ENCODE results near the gene NKX2-3. TPM values are rescaled to one million over a fixed set of nuclear protein-coding genes. Genes with fewer than 3 reads are reported as not detected.

Gene NKX2-3
- total RNA-seq, 1 donor from 2014 or later, result not detected

DNA sequence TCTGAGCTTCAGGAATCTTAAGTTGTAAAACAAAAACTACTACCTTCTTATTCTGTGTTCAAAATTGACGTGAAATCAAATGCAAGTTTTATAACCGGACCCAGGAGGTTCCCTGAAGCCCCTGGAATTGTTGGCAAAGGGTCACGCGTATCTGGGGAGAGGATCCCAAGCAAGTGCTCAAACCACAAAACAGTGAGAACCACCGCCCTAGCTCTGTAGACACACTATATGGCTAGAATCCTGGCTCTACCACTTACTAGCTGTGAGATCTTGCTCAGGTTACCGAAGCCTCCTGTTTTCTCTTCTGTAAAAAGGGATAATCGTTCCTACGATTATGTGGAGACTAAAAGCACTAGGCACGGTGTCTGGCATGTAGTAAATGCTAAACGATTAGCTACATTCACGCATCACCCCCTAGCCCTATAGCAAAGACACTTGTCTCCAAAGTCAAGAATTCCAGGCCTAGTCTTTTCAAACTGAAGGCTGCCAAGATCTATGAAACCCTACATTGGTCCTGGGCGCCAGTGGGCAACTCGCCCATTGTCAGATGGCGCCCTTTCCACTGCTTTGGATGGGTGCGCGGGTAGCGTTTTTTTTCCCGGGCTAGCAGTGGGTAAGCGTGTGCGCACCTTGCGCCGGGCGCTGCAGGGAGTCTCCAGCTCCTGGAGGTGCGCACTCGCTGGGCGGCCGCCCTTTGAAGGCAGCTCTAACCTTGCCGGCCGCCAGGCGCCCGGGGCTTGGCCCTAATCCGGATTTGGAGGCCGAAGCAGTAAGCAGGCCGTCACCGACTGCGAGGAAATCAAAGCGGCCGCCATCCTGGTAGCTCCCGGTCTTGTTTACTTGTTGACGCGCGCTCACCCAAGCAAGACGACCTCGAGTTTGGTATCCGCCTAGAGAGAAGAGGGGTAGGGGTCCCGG is 11.6 kb upstream of the NKX2-3 start:
- Histone ChIP-seq H3K36me3 (ENCODE audit: insufficient read depth, low read length) (no peaks in the 10 kb centered on the region), H3K27ac (ENCODE audit: low read depth, low read length) (no peak overlapping the region), H3K4me1 (ENCODE audit: insufficient read depth, low read length) (no peaks in the 10 kb centered on the region), H3K79me2 (ENCODE audit: insufficient read depth, low read length) (no peaks in the 10 kb centered on the region), H3K4me2 (ENCODE audit: low read length) (no peak overlapping the region), H3K9me3 (ENCODE audit: insufficient read depth, low read depth, low read length) (peaks cover 3% of the 10 kb centered on the region), H4K20me1 (ENCODE audit: insufficient read depth, low read length) (no peaks in the 10 kb centered on the region), H3K4me3 (ENCODE audit: insufficient read depth, low read depth, low read length) (no peak overlapping the region), H3K9ac (ENCODE audit: low read length) (no peak overlapping the region), H3K27me3 (ENCODE audit: insufficient read depth, low read length) (peaks cover 75% of the 10 kb centered on the region), H2AFZ (ENCODE audit: low read depth, low read length) (no peak overlapping the region)
- Mint-ChIP-seq H3K9me3 (ENCODE audit: unreplicated experiment) (peaks cover 22% of the 10 kb centered on the region), H3K4me3 (ENCODE audit: unreplicated experiment) (no peak overlapping the region), H3K27ac (ENCODE audit: unreplicated experiment) (peak overlapping the region; percentile 34), H3K4me1 (ENCODE audit: low read depth, unreplicated experiment) (no peaks in the 10 kb centered on the region), H3K36me3 (ENCODE audit: low read depth, unreplicated experiment) (no peaks in the 10 kb centered on the region), H3K27me3 (ENCODE audit: low read depth, unreplicated experiment) (peaks cover 90% of the 10 kb centered on the region)
- FAIRE-seq (no peak), DNase-seq (ENCODE audit: low read depth) (no peak)
- TF ChIP-seq, protein P1, sequence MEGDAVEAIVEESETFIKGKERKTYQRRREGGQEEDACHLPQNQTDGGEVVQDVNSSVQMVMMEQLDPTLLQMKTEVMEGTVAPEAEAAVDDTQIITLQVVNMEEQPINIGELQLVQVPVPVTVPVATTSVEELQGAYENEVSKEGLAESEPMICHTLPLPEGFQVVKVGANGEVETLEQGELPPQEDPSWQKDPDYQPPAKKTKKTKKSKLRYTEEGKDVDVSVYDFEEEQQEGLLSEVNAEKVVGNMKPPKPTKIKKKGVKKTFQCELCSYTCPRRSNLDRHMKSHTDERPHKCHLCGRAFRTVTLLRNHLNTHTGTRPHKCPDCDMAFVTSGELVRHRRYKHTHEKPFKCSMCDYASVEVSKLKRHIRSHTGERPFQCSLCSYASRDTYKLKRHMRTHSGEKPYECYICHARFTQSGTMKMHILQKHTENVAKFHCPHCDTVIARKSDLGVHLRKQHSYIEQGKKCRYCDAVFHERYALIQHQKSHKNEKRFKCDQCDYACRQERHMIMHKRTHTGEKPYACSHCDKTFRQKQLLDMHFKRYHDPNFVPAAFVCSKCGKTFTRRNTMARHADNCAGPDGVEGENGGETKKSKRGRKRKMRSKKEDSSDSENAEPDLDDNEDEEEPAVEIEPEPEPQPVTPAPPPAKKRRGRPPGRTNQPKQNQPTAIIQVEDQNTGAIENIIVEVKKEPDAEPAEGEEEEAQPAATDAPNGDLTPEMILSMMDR (IDR thresholded peaks at IDR 0.05; ENCODE audit: insufficient read depth, low read depth, low read length), result no peak
- no peak for TF ChIP-seq EZH2 (IDR thresholded peaks at IDR 0.05; ENCODE audit: insufficient read depth, low read length)

DNA sequence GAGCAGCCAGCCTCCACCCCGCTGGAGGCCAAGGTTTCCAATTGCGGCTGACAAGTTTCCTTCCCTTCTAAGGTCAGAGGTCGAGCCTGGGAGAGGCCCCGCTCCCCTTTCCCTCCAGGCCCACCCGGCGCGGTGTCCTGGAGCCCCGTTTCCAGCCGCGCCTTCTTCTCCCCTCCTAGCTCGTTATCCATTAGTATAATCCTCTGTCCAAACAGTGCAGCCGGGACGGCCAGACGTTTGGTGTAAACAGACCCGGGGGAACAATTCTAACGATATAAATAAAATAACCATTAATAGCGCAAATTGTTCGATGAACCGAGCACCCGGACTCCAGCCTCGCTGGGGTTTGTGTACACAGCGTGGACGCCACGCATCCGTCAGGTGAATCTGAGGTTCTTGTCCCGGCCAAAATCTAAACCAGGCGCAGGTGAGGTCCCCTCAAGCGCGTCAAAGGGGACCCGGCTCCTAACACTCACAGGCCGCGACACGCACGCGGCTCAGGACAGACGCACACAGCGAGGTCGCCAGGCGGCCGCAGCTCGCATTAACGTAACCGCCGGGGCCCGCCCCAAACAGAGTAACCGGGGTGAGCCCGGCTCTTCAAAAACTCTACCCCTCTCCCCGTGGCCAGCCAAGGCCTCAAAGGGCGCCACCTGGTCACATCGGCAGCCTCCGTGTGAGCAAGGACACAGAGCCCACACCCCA is 10.8 kb upstream of the NKX2-3 start:
- Mint-ChIP-seq H3K27me3 (ENCODE audit: low read depth, unreplicated experiment) (peaks cover 93% of the 10 kb centered on the region), H3K4me3 (ENCODE audit: unreplicated experiment) (no peak overlapping the region), H3K36me3 (ENCODE audit: low read depth, unreplicated experiment) (no peaks in the 10 kb centered on the region), H3K27ac (ENCODE audit: unreplicated experiment) (peak overlapping the region; percentile 18), H3K9me3 (ENCODE audit: unreplicated experiment) (peaks cover 25% of the 10 kb centered on the region), H3K4me1 (ENCODE audit: low read depth, unreplicated experiment) (no peaks in the 10 kb centered on the region)
- FAIRE-seq (no peak), DNase-seq (ENCODE audit: low read depth) (no peak)
- Histone ChIP-seq H3K4me2 (ENCODE audit: low read length) (no peak overlapping the region), H3K27ac (ENCODE audit: low read depth, low read length) (no peak overlapping the region), H3K4me1 (ENCODE audit: insufficient read depth, low read length) (no peaks in the 10 kb centered on the region), H3K79me2 (ENCODE audit: insufficient read depth, low read length) (no peaks in the 10 kb centered on the region), H2AFZ (ENCODE audit: low read depth, low read length) (no peak overlapping the region), H4K20me1 (ENCODE audit: insufficient read depth, low read length) (peaks cover 4% of the 10 kb centered on the region), H3K27me3 (ENCODE audit: insufficient read depth, low read length) (peaks cover 81% of the 10 kb centered on the region), H3K9me3 (ENCODE audit: insufficient read depth, low read depth, low read length) (peaks cover 3% of the 10 kb centered on the region), H3K36me3 (ENCODE audit: insufficient read depth, low read length) (no peaks in the 10 kb centered on the region), H3K9ac (ENCODE audit: low read length) (no peak overlapping the region), H3K4me3 (ENCODE audit: insufficient read depth, low read depth, low read length) (no peak overlapping the region)
- TF ChIP-seq EZH2 (IDR thresholded peaks at IDR 0.05; ENCODE audit: insufficient read depth, low read length), result peak; percentile 37
- TF ChIP-seq, protein P1 (IDR thresholded peaks at IDR 0.05; ENCODE audit: insufficient read depth, low read depth, low read length), result no peak

Data from astrocyte (in vitro differentiated cells and primary cell).